22Rv1 (cell line): ENCODE results near the gene FCHSD2.

Experiments used
- ZFX ChIP-seq: fragments of 450-650 bp; IDR thresholded peaks from 2 replicates; pipeline ENCODE4 v1.6.1; 2017; ENCODE audit warnings: antibody characterized with exemption, borderline replicate concordance
- TF ChIP-seq, protein P1 (sequence below): fragments of 450-650 bp; IDR thresholded peaks from 2 replicates; pipeline ENCODE4 v1.5.1; 2017; ENCODE audit warnings: mild to moderate bottlenecking

- TF ChIP-seq, protein P1, sequence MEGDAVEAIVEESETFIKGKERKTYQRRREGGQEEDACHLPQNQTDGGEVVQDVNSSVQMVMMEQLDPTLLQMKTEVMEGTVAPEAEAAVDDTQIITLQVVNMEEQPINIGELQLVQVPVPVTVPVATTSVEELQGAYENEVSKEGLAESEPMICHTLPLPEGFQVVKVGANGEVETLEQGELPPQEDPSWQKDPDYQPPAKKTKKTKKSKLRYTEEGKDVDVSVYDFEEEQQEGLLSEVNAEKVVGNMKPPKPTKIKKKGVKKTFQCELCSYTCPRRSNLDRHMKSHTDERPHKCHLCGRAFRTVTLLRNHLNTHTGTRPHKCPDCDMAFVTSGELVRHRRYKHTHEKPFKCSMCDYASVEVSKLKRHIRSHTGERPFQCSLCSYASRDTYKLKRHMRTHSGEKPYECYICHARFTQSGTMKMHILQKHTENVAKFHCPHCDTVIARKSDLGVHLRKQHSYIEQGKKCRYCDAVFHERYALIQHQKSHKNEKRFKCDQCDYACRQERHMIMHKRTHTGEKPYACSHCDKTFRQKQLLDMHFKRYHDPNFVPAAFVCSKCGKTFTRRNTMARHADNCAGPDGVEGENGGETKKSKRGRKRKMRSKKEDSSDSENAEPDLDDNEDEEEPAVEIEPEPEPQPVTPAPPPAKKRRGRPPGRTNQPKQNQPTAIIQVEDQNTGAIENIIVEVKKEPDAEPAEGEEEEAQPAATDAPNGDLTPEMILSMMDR: no peak
- no peak for TF ChIP-seq ZFX
Observed at GRCh38 chr11:72833083-72833733, 308.9 kb downstream of the FCHSD2 start.
